ENCODE measurements around the gene USP44. TPM values are rescaled to one million over a fixed set of nuclear protein-coding genes. Genes with fewer than 3 reads are reported as not detected.

USP44 gene
- total RNA-seq (2012; rRNA removed) = 33.5 and 40.3 TPM in 2 replicates
- 10.3 and 13.0 TPM in 2 replicates for polyA plus RNA-seq (2012; rRNA removed)
- 5.0 and 5.1 TPM in 2 replicates for polyA plus RNA-seq (2012; cell fraction: cytosol; rRNA removed)
- 6.5 and 43.3 TPM in 2 replicates for polyA plus RNA-seq (2012; cell fraction: nucleus; rRNA removed; ENCODE audit: low replicate concordance)
- Bru-seq, nascent RNA = percentile 87 among the genes with signal in this experiment
- percentile 91 among the genes with signal in this experiment for BruChase-seq, experiment 1, labeled RNA remaining after a 6-hour chase
- BruChase-seq, experiment 2, labeled RNA remaining after a 2-hour chase = percentile 90 among the genes with signal in this experiment
- long read RNA-seq, transcript USP44-202 (6 exons, 3,161 nt) = major isoform, 20 of 65 reads
- long read RNA-seq, partial matches to known transcripts = 8 of 65 reads
- long read RNA-seq, other reads (novel, unspliced or antisense) = 35 of 65 reads

DNA sequence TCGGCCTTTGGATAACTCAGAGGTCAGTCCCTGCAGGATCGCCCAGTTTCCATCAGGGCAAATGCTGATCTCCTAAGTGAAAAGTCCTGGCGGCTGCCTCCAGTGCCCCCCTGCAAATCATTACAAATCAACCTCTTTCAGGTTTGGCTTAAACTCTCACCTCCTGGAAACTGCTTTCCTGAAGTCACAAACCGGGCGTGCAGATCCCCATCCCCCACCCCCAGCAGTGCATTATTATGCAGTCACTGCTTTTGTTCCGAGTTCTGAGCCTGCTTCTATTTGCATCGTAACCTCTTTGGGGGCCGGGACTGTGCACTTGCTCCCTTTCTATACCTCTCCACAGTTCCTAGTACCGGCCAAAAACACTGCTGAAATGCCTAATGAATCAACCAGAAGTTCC is at the start of gene USP44:
Gene USP44 (minus strand): TSS at position 172 of the 400 bp plus-strand sequence. CDS start 17,220 bp downstream, outside the sequence.
- no peak within 1 kb of the TSS for H3K27ac ChIP-seq (ENCODE audit: insufficient read depth, low read length)
- POLR2A ChIA-PET (ENCODE audit: unreplicated experiment) = no interaction called here
- H3K79me1 ChIP-seq (ENCODE audit: low read depth in 1 of 2, low read length in 2 of 2) = peaks cover 5 to 16% of the 10 kb centered on the region in 2 experiments; a peak in 3 of 4 replicates
- H2BK15ac ChIP-seq (ENCODE audit: low read depth, low read length) = no peak within 1 kb of the TSS
- 43% methylated on average over 3 of the region's 9 CpGs; no CpG with 5 or more reads in 1 of the 2 experiments for WGBS, 2 experiments (ENCODE audit: extremely low coverage in 2 of 2, insufficient read length in 1 of 2)
- no peak within 1 kb of the TSS for H4K5ac ChIP-seq (ENCODE audit: low read depth, low read length)
- peak within 1 kb of the TSS; percentile 24 for H2AFZ ChIP-seq (replicated peaks; ENCODE audit: low read length, poor library complexity)
- no peak within 1 kb of the TSS for H3K56ac ChIP-seq (ENCODE audit: extremely low read depth, insufficient read depth, low read length)
- no peak within 1 kb of the TSS for H2BK20ac ChIP-seq (ENCODE audit: low read depth, low read length)
- DNase-seq (no peak), ATAC-seq (ENCODE audit: low read depth) (no peak)
- 0 out of 4 replicates have a peak within 1 kb of the TSS, but pooled peaks of 1 of the 2 experiments have one; percentile 24 for H4K8ac ChIP-seq (ENCODE audit: low read depth in 2 of 2, low read length in 2 of 2)
- H3K4me3 ChIP-seq (ENCODE audit: insufficient read depth, low read depth, low read length) = no peak within 1 kb of the TSS
- H3K14ac ChIP-seq (replicated peaks; ENCODE audit: low read depth, low read length) = no peak within 1 kb of the TSS
- intact Hi-C loops (cut with micrococcal nuclease) (no loop called here), in situ Hi-C loops (cut with MboI; ENCODE audit: low sequenced_read_pairs) (no loop called here), dilution Hi-C loops (cut with HindIII; ENCODE audit: low sequenced_read_pairs, unreplicated experiment) (no loop called here)
- H2AK5ac ChIP-seq (ENCODE audit: low read depth, low read length) = no peak within 1 kb of the TSS
- no peak within 1 kb of the TSS for H3K9ac ChIP-seq (ENCODE audit: low read depth, low read length)
- no peak within 1 kb of the TSS for H2BK120ac ChIP-seq (ENCODE audit: low read depth, low read length)
- CTCF ChIA-PET = interaction anchor here (1.0 kb wide), 1 partner anchor 24 kb away, joined by 3 read pairs; no protein-coding TSS in a partner anchor
- no TSS peak for BruUV-seq (replicated peaks)
- no peak within 1 kb of the TSS for H3K4ac ChIP-seq (ENCODE audit: low read depth, low read length)
- H2BK5ac ChIP-seq (ENCODE audit: low read depth, low read length, poor library complexity, severe bottlenecking) = no peak within 1 kb of the TSS
- H2AK9ac ChIP-seq (replicated peaks; ENCODE audit: low read depth, low read length, poor library complexity) = peak within 1 kb of the TSS; percentile 37
- no peaks in the 10 kb centered on the region for H3K36me3 ChIP-seq (ENCODE audit: control insufficient read depth, insufficient read depth, low read length)
- H3K9me3 ChIP-seq (ENCODE audit: control insufficient read depth, insufficient read depth, low read length) = peaks cover 7% of the 10 kb centered on the region
- no peaks in the 10 kb centered on the region for H3K27me3 ChIP-seq (ENCODE audit: control insufficient read depth, insufficient read depth, low read length)
- H3K18ac ChIP-seq (ENCODE audit: low read depth, low read length) = no peak within 1 kb of the TSS
- no peaks in the 10 kb centered on the region for H4K20me1 ChIP-seq (ENCODE audit: insufficient read depth, low read length)
- no peak for TF ChIP-seq NFE2L2 (IDR thresholded peaks at IDR 0.05; ENCODE audit: low read depth, low read length)
- TF ChIP-seq CEBPB (IDR thresholded peaks at IDR 0.05; ENCODE audit: low read depth, low read length) = no peak
- TF ChIP-seq RFX5 (IDR thresholded peaks at IDR 0.05; ENCODE audit: low read depth, low read length) = no peak
- TF ChIP-seq POLR2A (IDR thresholded peaks at IDR 0.05; ENCODE audit: low read depth, low read length) = no peak
- H3K4me2 ChIP-seq (ENCODE audit: low read depth, low read length) = no peak within 1 kb of the TSS; the same call in 1 of the 2 replicates
- H3K9me1 ChIP-seq (ENCODE audit: insufficient read depth, low read length) = no peaks in the 10 kb centered on the region
- no peak within 1 kb of the TSS for H3K23ac ChIP-seq (ENCODE audit: low read depth, low read length)
- H4K91ac ChIP-seq (ENCODE audit: insufficient read depth, low read depth, low read length) = no peak within 1 kb of the TSS
- peaks cover 7% of the 10 kb centered on the region; the same call in 1 of the 2 replicates for H3K4me1 ChIP-seq (ENCODE audit: control insufficient read depth, insufficient read depth, low read length)

All from IMR-90 (cell line).